ENCODE data around the gene TSPAN3.

- TF ChIP-seq POLR2A (IDR thresholded peaks at IDR 0.05) (no peak), CTCF (IDR thresholded peaks at IDR 0.05) (no peak)
Measured at GRCh38 chr15:77069521-77070121, 1.3 kb downstream of the TSPAN3 start.
